ENCODE results near the gene FBXO42.

The FBXO42 gene

GRCh38 chr1:16199700-16200099 lies 152.6 kb downstream of the FBXO42 start:
- DNase-seq, result no peak

GRCh38 chr1:16199157-16199501 lies 153.2 kb downstream of the FBXO42 start:
- DNase-seq, result no peak

GRCh38 chr1:16198444-16199156 lies 153.7 kb downstream of the FBXO42 start:
- no peak for DNase-seq

- no peak for DNase-seq
These were observed 155.4 kb downstream of the FBXO42 start for GRCh38 chr1:16196874-16197273.

All from GOT3 (cell line).